NCI-H1105 (cell line): ENCODE measurements around the gene PES1.
"Not testable (repeated sequence)": the region's sequence is repeated elsewhere in the genome, so short reads cannot be mapped to it uniquely, and the experiment has no call there.

Source experiments
- DNase-seq: peaks from one replicate; lab custom pipeline; 2025; lab: John Stamatoyannopoulos, UW

PES1 gene

GRCh38 chr22:30574095-30574981 lies 17.4 kb downstream of the PES1 start, which contains the start of gene GAL3ST1:
TSS of gene GAL3ST1 (minus strand) at chr22:30574665. CDS start at chr22:30557392, 17,273 bp downstream.
- DNase-seq = peak; percentile 8

GRCh38 chr22:30573594-30574094 lies 18.1 kb downstream of the PES1 start:
- peak; percentile 24 for DNase-seq

- no peak for DNase-seq
These were observed 18.7 kb downstream of the PES1 start for GRCh38 chr22:30572840-30573593.

- no peak for DNase-seq
These were observed 19.5 kb downstream of the PES1 start for GRCh38 chr22:30572210-30572609.

- DNase-seq = no peak
These were observed 22.0 kb downstream of the PES1 start for GRCh38 chr22:30569674-30570202.

- no peak for DNase-seq
These were observed 23.4 kb downstream of the PES1 start for GRCh38 chr22:30568137-30568805.

- DNase-seq = not testable (repeated sequence)
These were observed 24.4 kb downstream of the PES1 start for GRCh38 chr22:30567277-30567676.

- DNase-seq = no peak
These were observed 25.6 kb downstream of the PES1 start for GRCh38 chr22:30566125-30566524.

- DNase-seq = no peak
These were observed 26.4 kb downstream of the PES1 start for GRCh38 chr22:30565341-30565740.

GRCh38 chr22:30564761-30565119 lies 27.0 kb downstream of the PES1 start:
- DNase-seq = no peak

- no peak for DNase-seq
These were observed 27.5 kb downstream of the PES1 start for GRCh38 chr22:30564045-30564760.

GRCh38 chr22:30562366-30562765 lies 29.3 kb downstream of the PES1 start:
- no peak for DNase-seq

- no peak for DNase-seq
These were observed 30.1 kb downstream of the PES1 start for GRCh38 chr22:30561402-30562189.

- DNase-seq = not testable (repeated sequence)
These were observed 31.0 kb downstream of the PES1 start for GRCh38 chr22:30560643-30561202.

GRCh38 chr22:30559889-30560288 lies 31.8 kb downstream of the PES1 start:
- no peak for DNase-seq

- DNase-seq = no peak
These were observed 34.5 kb downstream of the PES1 start for GRCh38 chr22:30557243-30557642.

- no peak for DNase-seq
These were observed 35.3 kb downstream of the PES1 start for GRCh38 chr22:30556388-30556787.

GRCh38 chr22:30555282-30556210 lies 36.2 kb downstream of the PES1 start:
- no peak for DNase-seq

- DNase-seq = no peak
These were observed 37.7 kb downstream of the PES1 start for GRCh38 chr22:30553971-30554370.
